ENCODE measurements around the gene SCGB3A1.

The SCGB3A1 gene

GRCh38 chr5:180563994-180564393, 27.3 kb downstream of the SCGB3A1 start:
- DNase-seq (ENCODE audit: low read depth): no peak
- no peak overlapping the region for H3K4me3 ChIP-seq (ENCODE audit: low read depth, low read length)
- TF ChIP-seq CTCF (IDR thresholded peaks at IDR 0.05; ENCODE audit: low read depth, low read length, missing control alignments): no peak

- no peak for TF ChIP-seq CTCF (IDR thresholded peaks at IDR 0.05; ENCODE audit: low read depth, low read length, missing control alignments)
- H3K4me3 ChIP-seq (ENCODE audit: low read depth, low read length): no peak overlapping the region
- no peak for DNase-seq (ENCODE audit: low read depth)
Measured at GRCh38 chr5:180558232-180558631, 33.1 kb downstream of the SCGB3A1 start.

- H3K4me3 ChIP-seq (ENCODE audit: low read depth, low read length): no peak overlapping the region
- no peak for DNase-seq (ENCODE audit: low read depth)
- no peak for TF ChIP-seq CTCF (IDR thresholded peaks at IDR 0.05; ENCODE audit: low read depth, low read length, missing control alignments)
Measured at GRCh38 chr5:180557217-180557809, 34.0 kb downstream of the SCGB3A1 start.

GRCh38 chr5:180555168-180555921, 36.0 kb downstream of the SCGB3A1 start:
- no peak overlapping the region for H3K4me3 ChIP-seq (ENCODE audit: low read depth, low read length)
- DNase-seq (ENCODE audit: low read depth): no peak
- no peak for TF ChIP-seq CTCF (IDR thresholded peaks at IDR 0.05; ENCODE audit: low read depth, low read length, missing control alignments)

- DNase-seq (ENCODE audit: low read depth): no peak
- no peak overlapping the region for H3K4me3 ChIP-seq (ENCODE audit: low read depth, low read length)
- no peak for TF ChIP-seq CTCF (IDR thresholded peaks at IDR 0.05; ENCODE audit: low read depth, low read length, missing control alignments)
Measured at GRCh38 chr5:180553530-180553929, 37.8 kb downstream of the SCGB3A1 start.

GRCh38 chr5:180548563-180548962, 42.7 kb downstream of the SCGB3A1 start:
- no peak for DNase-seq (ENCODE audit: low read depth)
- H3K4me3 ChIP-seq (ENCODE audit: low read depth, low read length): no peak overlapping the region
- no peak for TF ChIP-seq CTCF (IDR thresholded peaks at IDR 0.05; ENCODE audit: low read depth, low read length, missing control alignments)

- no peak for TF ChIP-seq CTCF (IDR thresholded peaks at IDR 0.05; ENCODE audit: low read depth, low read length, missing control alignments)
- no peak for DNase-seq (ENCODE audit: low read depth)
- H3K4me3 ChIP-seq (ENCODE audit: low read depth, low read length): no peak overlapping the region
Measured at GRCh38 chr5:180545248-180545647, 46.1 kb downstream of the SCGB3A1 start.

Data from GM12864 (cell line).